NT2/D1 (cell line): ENCODE results near the gene POLR2E.

Experiments
- YY1 ChIP-seq: IDR thresholded peaks from 2 replicates; pipeline ENCODE4 v1.6.1; 2011; ENCODE audit not compliant: insufficient read length, insufficient read depth
- ZNF274 ChIP-seq: IDR thresholded peaks from 2 replicates; pipeline ENCODE4 v1.6.1; 2011; ENCODE audit warnings: mild to moderate bottlenecking, low read depth, low read length

DNA sequence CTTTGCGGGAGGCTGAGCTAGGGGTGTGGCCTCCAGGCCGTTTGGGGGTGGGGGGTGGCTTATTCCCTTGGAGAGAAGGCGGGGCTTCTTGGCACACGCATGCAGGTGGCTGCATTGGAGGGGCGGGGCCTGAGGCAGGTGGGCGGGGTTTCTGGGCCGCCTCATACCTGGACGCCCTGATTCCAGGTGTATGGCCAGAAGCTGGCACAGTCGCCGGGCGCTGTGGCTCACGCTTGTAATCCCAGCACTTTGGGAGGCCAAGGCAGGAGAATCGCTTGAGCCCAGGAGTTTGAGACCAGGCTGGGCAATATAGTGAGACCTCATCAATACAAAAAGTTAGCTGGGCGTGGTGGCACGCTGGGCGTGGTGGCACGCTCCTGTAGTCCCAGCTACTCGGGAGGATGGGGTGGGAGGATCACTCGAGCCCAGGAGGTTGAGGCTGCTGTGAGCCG, 47.5 kb downstream of the POLR2E start:
- TF ChIP-seq ZNF274: no peak
- TF ChIP-seq YY1: no peak
